ENCODE measurements around the gene DIPK1B.

DIPK1B gene
- total RNA-seq: 0 to 0.54 reads per million in 2 donors

GRCh38 chr9:136711751-136712689, at the start of gene DIPK1B:
TSS of gene DIPK1B (plus strand) at chr9:136712572. CDS start at chr9:136712666, 94 bp downstream.
- no peak for DNase-seq

GRCh38 chr9:136662656-136663581, 49.5 kb upstream of the DIPK1B start, which contains the start of gene EGFL7:
TSS of gene EGFL7 (plus strand) at chr9:136662916. CDS start at chr9:136668283, 5,367 bp downstream.
- DNase-seq: no peak

GRCh38 chr9:136664000-136664915, 48.1 kb upstream of the DIPK1B start:
- no peak for DNase-seq

GRCh38 chr9:136665111-136665703, 47.2 kb upstream of the DIPK1B start:
- no peak for DNase-seq

GRCh38 chr9:136665704-136666371, 46.5 kb upstream of the DIPK1B start:
- no peak for DNase-seq

- DNase-seq: no peak
Measured at GRCh38 chr9:136666372-136667213, 45.8 kb upstream of the DIPK1B start.

- DNase-seq: no peak
Measured at GRCh38 chr9:136667214-136667939, 45.0 kb upstream of the DIPK1B start.

GRCh38 chr9:136667940-136668760, 44.2 kb upstream of the DIPK1B start:
- DNase-seq: no peak

- no peak for DNase-seq
Measured at GRCh38 chr9:136668983-136669790, 43.2 kb upstream of the DIPK1B start.

GRCh38 chr9:136669791-136670464, 42.4 kb upstream of the DIPK1B start:
- no peak for DNase-seq

GRCh38 chr9:136670576-136671253, 41.7 kb upstream of the DIPK1B start:
- no peak for DNase-seq

- DNase-seq: no peak
Measured at GRCh38 chr9:136671254-136671614, 41.1 kb upstream of the DIPK1B start.

GRCh38 chr9:136671646-136672430, 40.5 kb upstream of the DIPK1B start:
- peak in 2 of 5 experiments; percentile 22 to 26 for DNase-seq

GRCh38 chr9:136672431-136673087, 39.8 kb upstream of the DIPK1B start:
- no peak for DNase-seq
